H1 (cell line): ENCODE results near the gene YBX3. TPM values are rescaled to one million over a fixed set of nuclear protein-coding genes. Genes with fewer than 3 reads are reported as not detected.

Source experiments
- CBX5 ChIP-seq: fragments of 300-800, 300-1000 bp; sonication (generic); IDR thresholded peaks from 2 replicates; pipeline ENCODE4 v1.7.1; 2016; ENCODE audit warnings: antibody characterized with exemption, low read length, low read depth
- EZH2 ChIP-seq: fragments of 200-600 bp; sonication (generic); IDR thresholded peaks from 2 replicates; pipeline ENCODE4 v1.7.1; 2012; ENCODE audit warnings: low read depth, mild to moderate bottlenecking, moderate library complexity, low read length, inconsistent platforms; ENCODE audit not compliant: severe bottlenecking
- HDAC6 ChIP-seq: IDR thresholded peaks from one replicate; pipeline ENCODE4 v1.7.1; 2012; ENCODE audit warnings: low read depth, mild to moderate bottlenecking, inconsistent platforms, low read length, moderate library complexity
- KDM1A ChIP-seq: fragments of 200-600, 300-600 bp; sonication (generic); IDR thresholded peaks from 2 replicates; pipeline ENCODE4 v1.7.1; 2016; ENCODE audit warnings: mild to moderate bottlenecking, low read length, borderline replicate concordance
- RNF2 ChIP-seq: fragments of 200-900, 300-1000 bp; sonication (generic); IDR thresholded peaks from 2 replicates; pipeline ENCODE4 v1.7.1; 2016; ENCODE audit warnings: borderline replicate concordance, low read depth, mild to moderate bottlenecking, antibody characterized with exemption, low read length; ENCODE audit not compliant: poor library complexity, severe bottlenecking; ENCODE audit errors: missing control alignments
- polyA plus RNA-seq, 7 experiments: library from polyadenylated mRNA; depleted of rRNA in 3 of 7; stranded (reverse) in 5 of 7; unstranded in 2 of 7; fragments of >200 nt in 5 of 7; fragments of 200-250 nt in 2 of 7; gene quantifications; 1 replicate in 5 of 7; 2 replicates in 1 of 7; 4 replicates in 1 of 7; pipeline versions ENCODE4 v1.2.1 to v1.2.3, GENCODE V29; 2011 to 2013; ENCODE audit warnings: missing spikeins in 2 of 7, mixed read lengths in 2 of 7
- total RNA-seq: library from RNA; stranded (reverse); fragmentation: NEBNext Ultra II Directional; extraction: Animal tissue kit (Norgen Biotek cat#: 25700); gene quantifications from 2 replicates; pipeline ENCODE4 v1.2.1, GENCODE V29; 2021
- TF ChIP-seq, protein P1 (sequence below), 3 experiments: IDR thresholded peaks; 1 replicate in 2 of 3; 2 replicates in 1 of 3; pipeline versions ENCODE4 v1.5.1 to v1.6.1; 2011; ENCODE audit warnings: low read length in 3 of 3, mild to moderate bottlenecking in 3 of 3, inconsistent platforms in 2 of 3, low read depth in 1 of 3, moderate library complexity in 1 of 3; ENCODE audit not compliant: insufficient read depth in 1 of 3; ENCODE audit errors: control extremely low read depth in 1 of 3

The YBX3 gene
- total and polyA plus RNA-seq, 2 of the 8 experiments (the other 6 are each of a cell fraction or from before 2014, with no cell fraction given), result 83.1 to 480 TPM

- TF ChIP-seq HDAC6 (no peak), EZH2 (no peak), CBX5 (no peak), RNF2 (no peak), KDM1A (no peak)
- TF ChIP-seq, protein P1, sequence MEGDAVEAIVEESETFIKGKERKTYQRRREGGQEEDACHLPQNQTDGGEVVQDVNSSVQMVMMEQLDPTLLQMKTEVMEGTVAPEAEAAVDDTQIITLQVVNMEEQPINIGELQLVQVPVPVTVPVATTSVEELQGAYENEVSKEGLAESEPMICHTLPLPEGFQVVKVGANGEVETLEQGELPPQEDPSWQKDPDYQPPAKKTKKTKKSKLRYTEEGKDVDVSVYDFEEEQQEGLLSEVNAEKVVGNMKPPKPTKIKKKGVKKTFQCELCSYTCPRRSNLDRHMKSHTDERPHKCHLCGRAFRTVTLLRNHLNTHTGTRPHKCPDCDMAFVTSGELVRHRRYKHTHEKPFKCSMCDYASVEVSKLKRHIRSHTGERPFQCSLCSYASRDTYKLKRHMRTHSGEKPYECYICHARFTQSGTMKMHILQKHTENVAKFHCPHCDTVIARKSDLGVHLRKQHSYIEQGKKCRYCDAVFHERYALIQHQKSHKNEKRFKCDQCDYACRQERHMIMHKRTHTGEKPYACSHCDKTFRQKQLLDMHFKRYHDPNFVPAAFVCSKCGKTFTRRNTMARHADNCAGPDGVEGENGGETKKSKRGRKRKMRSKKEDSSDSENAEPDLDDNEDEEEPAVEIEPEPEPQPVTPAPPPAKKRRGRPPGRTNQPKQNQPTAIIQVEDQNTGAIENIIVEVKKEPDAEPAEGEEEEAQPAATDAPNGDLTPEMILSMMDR (IDR thresholded peaks at IDR 0.05; ENCODE audit: control extremely low read depth in 1 of 3, insufficient read depth in 1 of 3, low read depth in 1 of 3, low read length in 3 of 3), result no peak
These were observed 16.3 kb upstream of the YBX3 start (continued) for GRCh38 chr12:10739157-10740118.
